Measurements from ENCODE around the gene MEG3. TPM values are rescaled to one million over a fixed set of nuclear protein-coding genes. Genes with fewer than 3 reads are reported as not detected.

MEG3 gene
- total and polyA plus RNA-seq, 2 of the 8 experiments (the other 6 are each of a cell fraction or from before 2014, with no cell fraction given) = 0.17 to 1.1 TPM

GRCh38 chr14:100884456-100884855, 58.5 kb downstream of the MEG3 start (continued):
- TF ChIP-seq E2F6 (IDR thresholded peaks at IDR 0.05) (no peak), PHF8 (conservative IDR thresholded peaks at IDR 0.05; ENCODE audit: low read depth, low read length) (no peak), KDM5A (IDR thresholded peaks at IDR 0.05; ENCODE audit: low read length) (no peak), SP2 (IDR thresholded peaks at IDR 0.05; ENCODE audit: low read length) (no peak), RBBP5 (IDR thresholded peaks at IDR 0.05; ENCODE audit: borderline replicate concordance, low read depth, low read length) (no peak)

Measured in H1 (cell line).